HEK293T (cell line): ENCODE data around the gene AP3B2.

Experiments used
- CTBP1 ChIP-seq: fragments of 450-650 bp; IDR thresholded peaks from 2 replicates; pipeline ENCODE4 v1.6.1; 2016; ENCODE audit warnings: borderline replicate concordance
- ELF4 ChIP-seq: fragments of 450-650 bp; IDR thresholded peaks from 2 replicates; pipeline ENCODE4 v1.6.1; 2017; ENCODE audit warnings: antibody characterized with exemption
- FOXM1 ChIP-seq: fragments of 450-650 bp; IDR thresholded peaks from 2 replicates; pipeline ENCODE4 v1.6.1; 2017; ENCODE audit warnings: mild to moderate bottlenecking, borderline replicate concordance
- SP1 ChIP-seq: fragments of 450-650 bp; IDR thresholded peaks from 2 replicates; pipeline ENCODE4 v1.6.1; 2017
- ZNF384 ChIP-seq: fragments of 450-650 bp; IDR thresholded peaks from 2 replicates; pipeline ENCODE4 v1.6.1; 2016

DNA sequence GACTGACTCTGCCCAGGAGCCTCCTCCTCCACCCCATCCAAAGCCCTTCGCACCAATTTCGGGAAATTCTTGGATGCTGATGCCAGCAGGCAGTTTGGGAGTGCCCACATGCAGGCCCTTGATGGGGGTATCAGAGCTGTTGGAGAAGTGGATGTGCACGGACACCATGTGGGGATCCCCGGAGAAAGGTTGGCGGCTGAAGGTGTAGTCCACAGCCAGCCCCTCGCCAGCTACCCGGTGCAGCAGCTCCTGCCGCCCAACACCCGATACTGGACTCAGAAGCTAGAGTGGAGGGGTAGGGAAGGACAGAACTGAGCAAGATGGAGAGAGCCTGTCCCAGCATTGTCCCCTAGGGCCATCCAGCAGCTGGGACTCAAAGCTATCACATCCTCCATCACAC is 47.0 kb downstream of the AP3B2 start:
- TF ChIP-seq ZNF384 (no peak), SP1 (no peak), FOXM1 (no peak), CTBP1 (no peak), ELF4 (no peak)
